ENCODE data around the gene STK39.

STK39 gene

GRCh38 chr2:168155046-168155445, 92.3 kb downstream of the STK39 start:
- Histone ChIP-seq H3K79me2 (ENCODE audit: insufficient read depth, low read length) (no peaks in the 10 kb centered on the region), H3K27me3 (ENCODE audit: insufficient read depth, low read length, poor library complexity) (no peaks in the 10 kb centered on the region), H3K9ac (ENCODE audit: low read depth, low read length) (no peak overlapping the region), H4K20me1 (ENCODE audit: insufficient read depth, low read length) (no peaks in the 10 kb centered on the region), H2AFZ (ENCODE audit: low read depth, low read length) (no peak overlapping the region), H3K9me3 (ENCODE audit: insufficient read depth, low read length, severe bottlenecking) (no peaks in the 10 kb centered on the region), H3K27ac (ENCODE audit: low read length) (no peak overlapping the region), H3K4me1 (ENCODE audit: insufficient read depth, low read length) (no peaks in the 10 kb centered on the region), H3K36me3 (ENCODE audit: insufficient read depth, low read length) (peaks cover 15% of the 10 kb centered on the region; the same call in 1 of the 2 replicates), H3K4me3 (ENCODE audit: low read depth in 1 of 2, low read length in 2 of 2) (no peak overlapping the region), H3K4me2 (ENCODE audit: insufficient read depth, low read length) (no peak overlapping the region)
- TF ChIP-seq CTCF (IDR thresholded peaks at IDR 0.05; ENCODE audit: borderline replicate concordance, extremely low read depth, low read length, poor library complexity, severe bottlenecking): no peak
- TF ChIP-seq EZH2 (IDR thresholded peaks at IDR 0.05; ENCODE audit: borderline replicate concordance, low read depth, low read length, severe bottlenecking): no peak
- DNase-seq (no peak), ATAC-seq (ENCODE audit: insufficient read depth, low read depth) (no peak)

GRCh38 chr2:168152902-168153530, 94.4 kb downstream of the STK39 start:
- Histone ChIP-seq H3K27ac (ENCODE audit: low read length) (no peak overlapping the region), H3K9me3 (ENCODE audit: insufficient read depth, low read length, severe bottlenecking) (no peaks in the 10 kb centered on the region), H3K9ac (ENCODE audit: low read depth, low read length) (no peak overlapping the region), H3K4me2 (ENCODE audit: insufficient read depth, low read length) (no peak overlapping the region), H3K36me3 (ENCODE audit: insufficient read depth, low read length) (0 out of 2 replicates have a peak, but pooled peaks cover 4% of the 10 kb centered on the region), H2AFZ (ENCODE audit: low read depth, low read length) (no peak overlapping the region), H3K4me3 (ENCODE audit: low read depth in 1 of 2, low read length in 2 of 2) (no peak overlapping the region), H3K4me1 (ENCODE audit: insufficient read depth, low read length) (no peaks in the 10 kb centered on the region), H3K79me2 (ENCODE audit: insufficient read depth, low read length) (no peaks in the 10 kb centered on the region), H4K20me1 (ENCODE audit: insufficient read depth, low read length) (no peaks in the 10 kb centered on the region), H3K27me3 (ENCODE audit: insufficient read depth, low read length, poor library complexity) (no peaks in the 10 kb centered on the region)
- ATAC-seq (ENCODE audit: insufficient read depth, low read depth) (no peak), DNase-seq (no peak)
- TF ChIP-seq EZH2 (IDR thresholded peaks at IDR 0.05; ENCODE audit: borderline replicate concordance, low read depth, low read length, severe bottlenecking): no peak
- TF ChIP-seq CTCF (IDR thresholded peaks at IDR 0.05; ENCODE audit: borderline replicate concordance, extremely low read depth, low read length, poor library complexity, severe bottlenecking): no peak

DNA sequence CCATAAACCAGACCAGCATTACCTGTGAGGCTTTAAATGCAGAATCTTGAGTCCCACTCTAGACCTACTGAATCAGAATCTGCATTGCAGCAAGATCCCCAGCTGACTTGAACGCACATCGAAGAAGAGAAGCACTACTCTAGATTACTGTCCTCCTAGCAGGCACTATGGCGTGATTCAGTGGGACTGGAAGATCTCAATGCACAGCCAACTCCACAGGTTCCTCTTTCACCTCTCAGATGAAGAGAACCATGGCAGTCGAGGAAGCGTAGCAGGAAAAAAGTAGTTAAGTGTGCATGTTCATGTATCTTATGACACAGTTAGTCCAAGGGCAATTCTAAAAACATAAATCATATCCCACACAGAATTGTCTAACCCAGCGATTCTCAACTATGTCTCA, 97.4 kb downstream of the STK39 start:
- Histone ChIP-seq H3K36me3 (ENCODE audit: insufficient read depth, low read length) (no peaks in the 10 kb centered on the region), H3K4me3 (ENCODE audit: low read depth in 1 of 2, low read length in 2 of 2) (no peak overlapping the region), H3K27me3 (ENCODE audit: insufficient read depth, low read length, poor library complexity) (no peaks in the 10 kb centered on the region), H2AFZ (ENCODE audit: low read depth, low read length) (no peak overlapping the region), H3K4me2 (ENCODE audit: insufficient read depth, low read length) (no peak overlapping the region), H4K20me1 (ENCODE audit: insufficient read depth, low read length) (no peaks in the 10 kb centered on the region), H3K4me1 (ENCODE audit: insufficient read depth, low read length) (no peaks in the 10 kb centered on the region), H3K79me2 (ENCODE audit: insufficient read depth, low read length) (no peaks in the 10 kb centered on the region), H3K27ac (ENCODE audit: low read length) (no peak overlapping the region), H3K9me3 (ENCODE audit: insufficient read depth, low read length, severe bottlenecking) (no peaks in the 10 kb centered on the region), H3K9ac (ENCODE audit: low read depth, low read length) (no peak overlapping the region)
- TF ChIP-seq EZH2 (IDR thresholded peaks at IDR 0.05; ENCODE audit: borderline replicate concordance, low read depth, low read length, severe bottlenecking) (no peak), CTCF (IDR thresholded peaks at IDR 0.05; ENCODE audit: borderline replicate concordance, extremely low read depth, low read length, poor library complexity, severe bottlenecking) (no peak)
- no peak for DNase-seq
- ATAC-seq (ENCODE audit: insufficient read depth, low read depth): no peak
